AG04450 (cell line): ENCODE results near the gene MYBPC1. TPM values are rescaled to one million over a fixed set of nuclear protein-coding genes. Genes with fewer than 3 reads are reported as not detected.
"Not testable (repeated sequence)": the region's sequence is repeated elsewhere in the genome, so short reads cannot be mapped to it uniquely, and the experiment has no call there.

Source experiments
- CTCF ChIA-PET: fragments of 300-600, 350-600 bp; formaldehyde crosslinking; extraction: SDS; loops from one replicate; lab custom pipeline; 2022; ENCODE audit warnings: antibody characterized with exemption, inconsistent platforms; lab: Charles Lee
- POLR2A ChIA-PET: fragments of 350-600 bp; formaldehyde crosslinking; extraction: SDS; loops from one replicate; lab custom pipeline; 2021; ENCODE audit warnings: antibody characterized with exemption, inconsistent platforms; lab: Yijun Ruan, JAX
- DNase-seq: peaks from one replicate; pipeline ENCODE4 v3.0.0-alpha.2; 2011; ENCODE audit warnings: low read depth, low spot score
- H3K27ac ChIP-seq: one replicate; pipeline ENCODE4 v1.5.1; 2012; ENCODE audit warnings: low read depth, low read length, control low read depth
- H3K27me3 ChIP-seq: one replicate; pipeline ENCODE4 v1.6.0; 2012; ENCODE audit warnings: low read length; ENCODE audit not compliant: control insufficient read depth, insufficient read depth
- H3K4me3 ChIP-seq: 2 replicates; pipeline ENCODE4 v1.5.1; 2011; ENCODE audit warnings: mild to moderate bottlenecking, low read depth, low read length, control low read depth
- H3K9me3 ChIP-seq: 2 replicates; pipeline ENCODE4 v1.5.1; 2012; ENCODE audit warnings: low read length; ENCODE audit not compliant: control insufficient read depth, insufficient read depth
- polyA minus RNA-seq: library from RNA; depleted of rRNA, polyadenylated mRNA; stranded (reverse); fragments of >200 nt; gene quantifications from 2 replicates; pipeline ENCODE4 v1.2.3, GENCODE V29; 2011; rRNA and poly(A)+ RNA removed
- polyA plus RNA-seq: library from polyadenylated mRNA; depleted of rRNA; stranded (reverse); fragments of >200 nt; gene quantifications from 2 replicates; pipeline ENCODE4 v1.2.3, GENCODE V29; 2011; rRNA removed
- TF ChIP-seq, protein P1 (sequence below): IDR thresholded peaks from 2 replicates; pipeline ENCODE4 v1.5.1; 2011; ENCODE audit warnings: low read depth, low read length, control low read depth, inconsistent platforms

Gene MYBPC1, protein sequence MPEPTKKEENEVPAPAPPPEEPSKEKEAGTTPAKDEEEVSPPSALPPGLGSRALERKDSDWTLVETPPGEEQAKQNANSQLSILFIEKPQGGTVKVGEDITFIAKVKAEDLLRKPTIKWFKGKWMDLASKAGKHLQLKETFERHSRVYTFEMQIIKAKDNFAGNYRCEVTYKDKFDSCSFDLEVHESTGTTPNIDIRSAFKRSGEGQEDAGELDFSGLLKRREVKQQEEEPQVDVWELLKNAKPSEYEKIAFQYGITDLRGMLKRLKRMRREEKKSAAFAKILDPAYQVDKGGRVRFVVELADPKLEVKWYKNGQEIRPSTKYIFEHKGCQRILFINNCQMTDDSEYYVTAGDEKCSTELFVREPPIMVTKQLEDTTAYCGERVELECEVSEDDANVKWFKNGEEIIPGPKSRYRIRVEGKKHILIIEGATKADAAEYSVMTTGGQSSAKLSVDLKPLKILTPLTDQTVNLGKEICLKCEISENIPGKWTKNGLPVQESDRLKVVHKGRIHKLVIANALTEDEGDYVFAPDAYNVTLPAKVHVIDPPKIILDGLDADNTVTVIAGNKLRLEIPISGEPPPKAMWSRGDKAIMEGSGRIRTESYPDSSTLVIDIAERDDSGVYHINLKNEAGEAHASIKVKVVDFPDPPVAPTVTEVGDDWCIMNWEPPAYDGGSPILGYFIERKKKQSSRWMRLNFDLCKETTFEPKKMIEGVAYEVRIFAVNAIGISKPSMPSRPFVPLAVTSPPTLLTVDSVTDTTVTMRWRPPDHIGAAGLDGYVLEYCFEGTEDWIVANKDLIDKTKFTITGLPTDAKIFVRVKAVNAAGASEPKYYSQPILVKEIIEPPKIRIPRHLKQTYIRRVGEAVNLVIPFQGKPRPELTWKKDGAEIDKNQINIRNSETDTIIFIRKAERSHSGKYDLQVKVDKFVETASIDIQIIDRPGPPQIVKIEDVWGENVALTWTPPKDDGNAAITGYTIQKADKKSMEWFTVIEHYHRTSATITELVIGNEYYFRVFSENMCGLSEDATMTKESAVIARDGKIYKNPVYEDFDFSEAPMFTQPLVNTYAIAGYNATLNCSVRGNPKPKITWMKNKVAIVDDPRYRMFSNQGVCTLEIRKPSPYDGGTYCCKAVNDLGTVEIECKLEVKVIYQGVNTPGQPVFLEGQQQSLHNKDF
- not detected in 2 replicates for polyA plus RNA-seq
- not detected in 2 replicates for polyA minus RNA-seq

DNA sequence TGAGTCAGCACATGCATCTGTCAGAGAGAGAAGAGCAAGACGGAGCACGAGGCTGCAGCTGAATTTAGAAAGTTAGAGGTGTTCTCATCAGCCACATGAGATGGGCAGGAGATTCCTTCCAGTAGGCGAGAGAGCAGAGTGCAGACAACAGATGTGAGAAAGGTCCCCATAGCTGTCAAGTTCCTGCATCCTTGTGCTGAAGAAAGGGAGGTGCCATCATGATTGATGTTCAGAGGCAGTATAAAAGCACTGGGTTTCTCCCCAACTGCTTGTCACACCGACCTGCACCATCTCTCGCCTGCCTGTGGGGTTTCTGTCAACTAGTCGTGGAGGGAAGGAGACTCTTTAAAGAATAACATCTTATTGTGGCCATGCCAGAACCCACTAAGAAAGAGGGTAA, at the start of gene MYBPC1:
Gene MYBPC1, plus strand, starts transcription at position 272 of the 400 bp plus-strand sequence. Its CDS starts 100 bp downstream, at position 372.
- H3K4me3 ChIP-seq, result no peak within 1 kb of the TSS
- H3K9me3 ChIP-seq, result no peaks in the 10 kb centered on the region
- H3K27ac ChIP-seq, result no peak within 1 kb of the TSS
- CTCF ChIA-PET, result no interaction called here
- H3K27me3 ChIP-seq, result no peaks in the 10 kb centered on the region
- TF ChIP-seq, protein P1, sequence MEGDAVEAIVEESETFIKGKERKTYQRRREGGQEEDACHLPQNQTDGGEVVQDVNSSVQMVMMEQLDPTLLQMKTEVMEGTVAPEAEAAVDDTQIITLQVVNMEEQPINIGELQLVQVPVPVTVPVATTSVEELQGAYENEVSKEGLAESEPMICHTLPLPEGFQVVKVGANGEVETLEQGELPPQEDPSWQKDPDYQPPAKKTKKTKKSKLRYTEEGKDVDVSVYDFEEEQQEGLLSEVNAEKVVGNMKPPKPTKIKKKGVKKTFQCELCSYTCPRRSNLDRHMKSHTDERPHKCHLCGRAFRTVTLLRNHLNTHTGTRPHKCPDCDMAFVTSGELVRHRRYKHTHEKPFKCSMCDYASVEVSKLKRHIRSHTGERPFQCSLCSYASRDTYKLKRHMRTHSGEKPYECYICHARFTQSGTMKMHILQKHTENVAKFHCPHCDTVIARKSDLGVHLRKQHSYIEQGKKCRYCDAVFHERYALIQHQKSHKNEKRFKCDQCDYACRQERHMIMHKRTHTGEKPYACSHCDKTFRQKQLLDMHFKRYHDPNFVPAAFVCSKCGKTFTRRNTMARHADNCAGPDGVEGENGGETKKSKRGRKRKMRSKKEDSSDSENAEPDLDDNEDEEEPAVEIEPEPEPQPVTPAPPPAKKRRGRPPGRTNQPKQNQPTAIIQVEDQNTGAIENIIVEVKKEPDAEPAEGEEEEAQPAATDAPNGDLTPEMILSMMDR, result no peak
- DNase-seq, result no peak
- POLR2A ChIA-PET, result no interaction called here

DNA sequence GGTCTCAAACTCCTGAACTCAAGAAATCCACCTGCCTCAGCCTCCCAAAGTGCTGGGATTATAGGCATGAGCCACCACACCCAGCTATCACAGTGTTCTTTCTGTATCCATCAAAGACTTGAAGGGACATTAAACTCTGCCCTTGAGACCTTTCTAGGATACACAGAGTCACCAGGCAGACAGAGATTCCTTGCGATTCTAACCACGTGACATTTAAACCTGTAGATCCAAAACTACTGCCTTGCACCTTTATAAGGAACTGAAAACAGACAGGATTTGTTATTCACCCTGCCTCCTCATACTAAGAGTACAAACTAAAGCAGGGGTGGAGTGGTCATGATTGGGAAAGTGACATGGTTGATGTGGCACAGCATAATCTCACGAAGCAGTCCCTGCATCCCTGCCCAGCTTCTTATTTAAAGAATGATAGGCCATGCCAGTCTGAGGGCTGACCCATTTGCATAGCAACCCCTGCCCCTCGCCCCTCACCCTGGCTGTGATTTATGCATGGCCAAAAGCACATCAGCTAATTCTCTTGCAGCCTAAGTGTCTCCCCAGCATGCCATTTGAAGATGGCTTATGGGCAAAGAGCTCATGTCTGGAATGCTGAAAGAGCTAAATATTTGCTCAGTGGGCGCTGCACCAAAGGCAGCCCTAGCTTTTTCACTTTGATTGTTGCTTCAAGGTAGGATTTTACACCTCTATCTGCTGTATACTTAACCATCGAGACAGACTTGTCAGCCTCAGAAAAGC, 43.2 kb upstream of the MYBPC1 start:
- TF ChIP-seq, protein P1, result no peak
- ChIA-PET CTCF (no interaction called here), POLR2A (no interaction called here)
- Histone ChIP-seq H3K4me3 (no peak overlapping the region), H3K27ac (no peak overlapping the region), H3K27me3 (no peaks in the 10 kb centered on the region), H3K9me3 (no peaks in the 10 kb centered on the region)
- DNase-seq, result no peak

DNA sequence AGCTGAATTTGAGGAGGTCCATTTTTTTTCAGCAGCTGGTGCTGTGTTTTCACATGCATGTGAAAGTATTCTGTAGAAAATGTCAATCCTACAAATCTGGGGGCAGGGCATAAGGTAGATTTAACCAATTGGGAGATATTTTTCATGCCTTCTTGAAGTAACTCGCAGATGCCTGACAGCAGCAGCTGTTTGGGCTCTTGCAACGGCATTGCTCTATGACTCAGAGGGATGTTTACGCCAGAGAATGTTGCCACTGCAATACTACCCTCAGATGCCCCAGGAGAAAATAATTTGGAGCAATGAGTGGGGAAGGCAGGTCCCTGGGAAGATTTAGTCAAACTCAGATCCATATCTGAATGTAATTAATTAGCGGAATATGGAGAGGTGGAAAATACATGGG, 42.5 kb upstream of the MYBPC1 start:
- CTCF ChIA-PET, result no interaction called here
- Histone ChIP-seq H3K4me3 (no peak overlapping the region), H3K9me3 (no peaks in the 10 kb centered on the region), H3K27ac (no peak overlapping the region), H3K27me3 (no peaks in the 10 kb centered on the region)
- TF ChIP-seq, protein P1, result no peak
- DNase-seq, result peak; percentile 51
- POLR2A ChIA-PET, result no interaction called here

DNA sequence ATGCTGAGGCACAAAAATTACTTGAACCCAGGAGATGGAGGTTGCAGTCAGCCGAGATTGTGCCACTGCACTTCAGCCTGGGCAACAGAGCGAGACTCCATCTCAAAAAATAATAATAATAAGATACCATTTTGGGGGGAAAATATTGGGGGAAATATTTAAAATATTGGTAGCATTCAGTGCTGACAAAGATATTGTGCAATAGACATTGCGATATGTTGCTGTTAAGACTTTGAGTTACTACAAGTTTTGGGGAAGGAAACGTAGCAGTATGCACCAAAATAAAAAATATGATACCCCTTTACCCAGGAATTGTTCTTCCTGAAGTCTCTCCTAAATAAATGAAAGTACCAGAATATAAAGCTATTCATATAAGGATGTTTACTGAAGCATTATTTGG, 37.7 kb upstream of the MYBPC1 start:
- Histone ChIP-seq H3K27me3 (no peaks in the 10 kb centered on the region), H3K27ac (no peak overlapping the region), H3K9me3 (no peaks in the 10 kb centered on the region), H3K4me3 (no peak overlapping the region)
- no peak for DNase-seq
- TF ChIP-seq, protein P1, result no peak
- ChIA-PET POLR2A (no interaction called here), CTCF (interaction anchor here (1.2 kb wide), 1 partner anchor 142 kb away, joined by 3 read pairs; no protein-coding TSS in a partner anchor)

DNA sequence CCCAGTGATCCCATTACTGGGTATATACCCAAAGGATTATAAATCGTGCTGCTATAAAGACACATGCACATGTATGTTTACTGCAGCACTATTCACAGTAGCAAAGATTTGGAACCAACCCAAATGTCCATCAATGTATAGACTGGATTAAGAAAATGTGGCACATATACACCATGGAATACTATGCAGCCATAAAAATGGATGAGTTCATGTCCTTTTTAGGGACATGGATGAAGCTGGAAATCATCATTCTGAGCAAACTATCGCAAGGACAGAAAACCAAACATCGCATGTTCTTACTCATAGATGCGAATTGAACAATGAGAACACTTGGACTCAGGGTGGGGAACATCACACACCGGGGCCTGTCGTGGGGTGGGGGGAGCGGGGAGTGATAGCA, 36.0 kb upstream of the MYBPC1 start:
- POLR2A ChIA-PET, H3K27ac ChIP-seq, H3K9me3 ChIP-seq, H3K27me3 ChIP-seq, DNase-seq, H3K4me3 ChIP-seq, CTCF ChIA-PET: not testable (repeated sequence)
